HL-60 (cell line): ENCODE results near the gene SLC2A9.

Experiments
- GABPA ChIP-seq: IDR thresholded peaks from 2 replicates; pipeline ENCODE4 v1.6.1; 2012; ENCODE audit warnings: low read depth
- POLR2AphosphoS5 ChIP-seq: IDR thresholded peaks from 2 replicates; pipeline ENCODE4 v1.6.1; 2012; ENCODE audit warnings: low read depth
- REST ChIP-seq: IDR thresholded peaks from 2 replicates; pipeline ENCODE4 v1.6.1; 2012; ENCODE audit warnings: low read depth; ENCODE audit not compliant: insufficient replicate concordance
- SPI1 ChIP-seq: IDR thresholded peaks from 2 replicates; pipeline ENCODE4 v1.6.1; 2012; ENCODE audit warnings: low read depth, mild to moderate bottlenecking, borderline replicate concordance
- TF ChIP-seq, protein P1 (sequence below): IDR thresholded peaks from one replicate; pipeline ENCODE4 v1.5.1; 2011; ENCODE audit warnings: low read length, control low read depth, inconsistent platforms; ENCODE audit not compliant: insufficient read depth

DNA sequence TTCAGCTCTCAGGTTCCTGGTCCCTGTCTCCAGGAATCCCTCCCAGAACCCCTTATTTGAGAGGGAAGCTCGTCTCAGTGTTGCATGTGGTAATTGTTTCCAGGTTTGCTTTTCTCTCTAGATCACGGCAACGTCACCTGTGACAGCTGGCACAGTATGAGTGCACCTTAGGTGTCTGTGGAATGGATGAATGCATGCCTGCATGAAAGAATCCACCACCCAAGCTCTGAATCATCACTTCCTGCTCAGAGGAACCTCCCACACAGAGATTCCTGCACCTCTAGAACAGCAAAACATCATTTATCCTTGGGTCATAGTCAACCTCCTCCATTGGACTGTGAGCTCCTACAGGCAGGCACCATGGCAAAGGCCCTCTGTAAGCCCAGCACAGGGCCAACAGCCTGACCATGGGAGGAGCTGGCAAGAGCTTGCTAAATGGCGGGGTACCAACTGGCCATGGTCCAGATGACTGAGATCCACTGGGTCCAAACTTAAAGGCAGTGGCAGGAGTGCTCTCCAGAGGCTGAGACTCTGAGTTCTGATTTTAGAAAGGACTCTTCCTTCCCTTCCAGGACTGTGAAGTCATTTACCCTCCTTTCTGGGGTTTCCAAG is 116.2 kb downstream of the SLC2A9 start:
- TF ChIP-seq, protein P1, sequence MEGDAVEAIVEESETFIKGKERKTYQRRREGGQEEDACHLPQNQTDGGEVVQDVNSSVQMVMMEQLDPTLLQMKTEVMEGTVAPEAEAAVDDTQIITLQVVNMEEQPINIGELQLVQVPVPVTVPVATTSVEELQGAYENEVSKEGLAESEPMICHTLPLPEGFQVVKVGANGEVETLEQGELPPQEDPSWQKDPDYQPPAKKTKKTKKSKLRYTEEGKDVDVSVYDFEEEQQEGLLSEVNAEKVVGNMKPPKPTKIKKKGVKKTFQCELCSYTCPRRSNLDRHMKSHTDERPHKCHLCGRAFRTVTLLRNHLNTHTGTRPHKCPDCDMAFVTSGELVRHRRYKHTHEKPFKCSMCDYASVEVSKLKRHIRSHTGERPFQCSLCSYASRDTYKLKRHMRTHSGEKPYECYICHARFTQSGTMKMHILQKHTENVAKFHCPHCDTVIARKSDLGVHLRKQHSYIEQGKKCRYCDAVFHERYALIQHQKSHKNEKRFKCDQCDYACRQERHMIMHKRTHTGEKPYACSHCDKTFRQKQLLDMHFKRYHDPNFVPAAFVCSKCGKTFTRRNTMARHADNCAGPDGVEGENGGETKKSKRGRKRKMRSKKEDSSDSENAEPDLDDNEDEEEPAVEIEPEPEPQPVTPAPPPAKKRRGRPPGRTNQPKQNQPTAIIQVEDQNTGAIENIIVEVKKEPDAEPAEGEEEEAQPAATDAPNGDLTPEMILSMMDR, result no peak
- TF ChIP-seq SPI1, result no peak
- no peak for TF ChIP-seq POLR2AphosphoS5
- TF ChIP-seq REST, result no peak
- TF ChIP-seq GABPA, result no peak
